GM19035 (cell line): ENCODE data around the gene EIF1AD.
"Not testable (repeated sequence)": the region's sequence is repeated elsewhere in the genome, so short reads cannot be mapped to it uniquely, and the experiment has no call there.

Experiments
- ATAC-seq: cut with Tn5 transposase; IDR thresholded peaks from one replicate; pipeline ENCODE4 v1.9.1; 2021; ENCODE audit not compliant: unreplicated experiment

The EIF1AD gene

GRCh38 chr11:66001942-66002647, at the start of gene EIF1AD, which contains the start of gene BANF1:
Gene EIF1AD (minus strand): TSS chr11:66002157. CDS start chr11:66000389, 1,768 bp downstream.
Gene BANF1 (plus strand): TSS chr11:66002503. CDS start chr11:66003251, 748 bp downstream.
- ATAC-seq, result peak; percentile 80

GRCh38 chr11:66051371-66051765, 49.4 kb upstream of the EIF1AD start:
- ATAC-seq, result no peak

- ATAC-seq, result no peak
Measured at GRCh38 chr11:66050581-66051231, 48.7 kb upstream of the EIF1AD start.

GRCh38 chr11:66048547-66049323, 46.8 kb upstream of the EIF1AD start, which contains the start of gene GAL3ST3:
Gene GAL3ST3 (minus strand): TSS chr11:66049161. CDS start chr11:66045415, 3,746 bp downstream.
- ATAC-seq, result no peak

GRCh38 chr11:66047541-66048365, 45.8 kb upstream of the EIF1AD start:
- ATAC-seq, result no peak

GRCh38 chr11:66046901-66047300, 44.9 kb upstream of the EIF1AD start:
- ATAC-seq, result no peak

GRCh38 chr11:66045177-66045639, 43.3 kb upstream of the EIF1AD start:
- ATAC-seq, result no peak

GRCh38 chr11:66044757-66045156, 42.8 kb upstream of the EIF1AD start:
- ATAC-seq, result no peak

- ATAC-seq, result no peak
Measured at GRCh38 chr11:66042996-66043906, 41.3 kb upstream of the EIF1AD start.

GRCh38 chr11:66042227-66042995, 40.5 kb upstream of the EIF1AD start:
- ATAC-seq, result no peak

GRCh38 chr11:66039765-66040164, 37.8 kb upstream of the EIF1AD start:
- ATAC-seq, result no peak

- no peak for ATAC-seq
Measured at GRCh38 chr11:66037327-66037726, 35.4 kb upstream of the EIF1AD start.

GRCh38 chr11:66036334-66036710, 34.4 kb upstream of the EIF1AD start:
- no peak for ATAC-seq

- no peak for ATAC-seq
Measured at GRCh38 chr11:66035653-66036333, 33.8 kb upstream of the EIF1AD start.

- no peak for ATAC-seq
Measured at GRCh38 chr11:66032957-66033735, 31.2 kb upstream of the EIF1AD start.

- no peak for ATAC-seq
Measured at GRCh38 chr11:66026017-66026529, 24.1 kb upstream of the EIF1AD start, which contains the start of gene CATSPER1. Gene CATSPER1 (minus strand): TSS chr11:66026479. CDS start chr11:66026379, 100 bp downstream.

GRCh38 chr11:66023186-66023440, 21.2 kb upstream of the EIF1AD start:
- ATAC-seq, result not testable (repeated sequence)
